GM23248 (cell line): ENCODE results near the gene DIAPH3.

Experiments
- EZH2 ChIP-seq: fragments of 200-600 bp; sonication (generic); IDR thresholded peaks from 2 replicates; pipeline ENCODE4 v1.6.1; 2018; ENCODE audit warnings: antibody characterized with exemption, mild to moderate bottlenecking; ENCODE audit not compliant: insufficient read depth, poor library complexity, severe bottlenecking
- EZH2phosphoT487 ChIP-seq: fragments of 200-600 bp; sonication (generic); IDR thresholded peaks from 2 replicates; pipeline ENCODE4 v1.6.1; 2018; ENCODE audit warnings: antibody characterized with exemption, moderate library complexity, mild to moderate bottlenecking, low read depth; ENCODE audit not compliant: insufficient read depth

- no peak for TF ChIP-seq EZH2
- TF ChIP-seq EZH2phosphoT487: no peak
Measured at GRCh38 chr13:59766236-59766635, 397.5 kb downstream of the DIAPH3 start.
